Gastrocnemius medialis (tissue), 4 donors: ENCODE data around the gene PDGFRB.

Source experiments
- POLR2A ChIP-seq, 2 donors: fragments of 450-650 bp; IDR thresholded peaks; one replicate each; pipeline ENCODE4 v1.6.1; 2017; ENCODE audit warnings: antibody characterized with exemption in 2 of 2, mild to moderate bottlenecking in 2 of 2, moderate library complexity in 2 of 2
- TF ChIP-seq, protein P1 (sequence below), 5 experiments: fragments of 450-650 bp in 3 of 5; fragments of 200-600 bp in 2 of 5; sonication (generic) in 2 of 5; IDR thresholded peaks in 4 of 5; conservative IDR thresholded peaks in 1 of 5; 1 replicate in 4 of 5; 2 replicates in 1 of 5; pipeline ENCODE4 v1.5.1; 2016 to 2019; ENCODE audit warnings: antibody characterized with exemption in 5 of 5, mild to moderate bottlenecking in 3 of 5, moderate library complexity in 3 of 5

- TF ChIP-seq, protein P1, sequence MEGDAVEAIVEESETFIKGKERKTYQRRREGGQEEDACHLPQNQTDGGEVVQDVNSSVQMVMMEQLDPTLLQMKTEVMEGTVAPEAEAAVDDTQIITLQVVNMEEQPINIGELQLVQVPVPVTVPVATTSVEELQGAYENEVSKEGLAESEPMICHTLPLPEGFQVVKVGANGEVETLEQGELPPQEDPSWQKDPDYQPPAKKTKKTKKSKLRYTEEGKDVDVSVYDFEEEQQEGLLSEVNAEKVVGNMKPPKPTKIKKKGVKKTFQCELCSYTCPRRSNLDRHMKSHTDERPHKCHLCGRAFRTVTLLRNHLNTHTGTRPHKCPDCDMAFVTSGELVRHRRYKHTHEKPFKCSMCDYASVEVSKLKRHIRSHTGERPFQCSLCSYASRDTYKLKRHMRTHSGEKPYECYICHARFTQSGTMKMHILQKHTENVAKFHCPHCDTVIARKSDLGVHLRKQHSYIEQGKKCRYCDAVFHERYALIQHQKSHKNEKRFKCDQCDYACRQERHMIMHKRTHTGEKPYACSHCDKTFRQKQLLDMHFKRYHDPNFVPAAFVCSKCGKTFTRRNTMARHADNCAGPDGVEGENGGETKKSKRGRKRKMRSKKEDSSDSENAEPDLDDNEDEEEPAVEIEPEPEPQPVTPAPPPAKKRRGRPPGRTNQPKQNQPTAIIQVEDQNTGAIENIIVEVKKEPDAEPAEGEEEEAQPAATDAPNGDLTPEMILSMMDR (IDR thresholded peaks at IDR 0.05 in 4 of 5, conservative IDR thresholded peaks at IDR 0.05 in 1 of 5) = no peak
- TF ChIP-seq POLR2A (IDR thresholded peaks at IDR 0.05) = no peak
These were observed 3.4 kb upstream of the PDGFRB start for GRCh38 chr5:150159031-150159430.
